IPS DF 4.7 (cell line): ENCODE measurements around the gene DOK1.
"Not testable (repeated sequence)": the region's sequence is repeated elsewhere in the genome, so short reads cannot be mapped to it uniquely, and the experiment has no call there.

Source experiments
- DNase-seq: peaks from one replicate; pipeline ENCODE4 v3.0.0-alpha.2; 2013; ENCODE audit warnings: low spot score; ENCODE audit errors: extremely low read depth

DOK1 gene

DNA sequence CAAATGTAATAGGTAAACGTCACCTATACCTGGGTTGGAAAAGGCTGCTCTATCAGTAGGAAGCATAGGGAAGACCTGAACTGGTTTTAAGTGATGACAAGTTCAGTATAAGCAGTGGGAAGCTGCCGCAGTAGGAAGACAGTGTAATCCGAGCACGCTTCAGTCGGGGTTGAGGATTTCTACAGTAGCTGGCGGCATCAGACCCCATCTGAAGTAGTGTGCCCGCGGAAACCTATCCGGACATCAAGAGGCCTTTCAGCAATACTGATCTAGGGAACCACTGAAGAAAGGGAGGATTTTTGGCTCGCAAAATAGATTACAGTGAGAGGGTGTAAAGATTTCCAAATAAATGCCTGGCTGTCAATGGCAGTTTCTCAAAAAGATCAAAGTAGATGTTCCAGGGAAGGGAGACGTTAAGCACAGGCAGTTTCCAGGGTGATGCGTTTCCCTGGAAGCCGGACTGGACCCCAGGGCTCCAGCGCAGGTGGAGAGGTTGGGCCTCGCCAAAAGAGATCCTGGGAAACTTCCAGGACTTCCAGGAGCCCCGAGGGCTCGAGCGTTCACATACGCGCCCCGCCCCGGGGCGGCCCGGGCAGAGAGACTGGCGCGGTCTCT, 6.1 kb upstream of the DOK1 start:
- DNase-seq, result no peak

DNA sequence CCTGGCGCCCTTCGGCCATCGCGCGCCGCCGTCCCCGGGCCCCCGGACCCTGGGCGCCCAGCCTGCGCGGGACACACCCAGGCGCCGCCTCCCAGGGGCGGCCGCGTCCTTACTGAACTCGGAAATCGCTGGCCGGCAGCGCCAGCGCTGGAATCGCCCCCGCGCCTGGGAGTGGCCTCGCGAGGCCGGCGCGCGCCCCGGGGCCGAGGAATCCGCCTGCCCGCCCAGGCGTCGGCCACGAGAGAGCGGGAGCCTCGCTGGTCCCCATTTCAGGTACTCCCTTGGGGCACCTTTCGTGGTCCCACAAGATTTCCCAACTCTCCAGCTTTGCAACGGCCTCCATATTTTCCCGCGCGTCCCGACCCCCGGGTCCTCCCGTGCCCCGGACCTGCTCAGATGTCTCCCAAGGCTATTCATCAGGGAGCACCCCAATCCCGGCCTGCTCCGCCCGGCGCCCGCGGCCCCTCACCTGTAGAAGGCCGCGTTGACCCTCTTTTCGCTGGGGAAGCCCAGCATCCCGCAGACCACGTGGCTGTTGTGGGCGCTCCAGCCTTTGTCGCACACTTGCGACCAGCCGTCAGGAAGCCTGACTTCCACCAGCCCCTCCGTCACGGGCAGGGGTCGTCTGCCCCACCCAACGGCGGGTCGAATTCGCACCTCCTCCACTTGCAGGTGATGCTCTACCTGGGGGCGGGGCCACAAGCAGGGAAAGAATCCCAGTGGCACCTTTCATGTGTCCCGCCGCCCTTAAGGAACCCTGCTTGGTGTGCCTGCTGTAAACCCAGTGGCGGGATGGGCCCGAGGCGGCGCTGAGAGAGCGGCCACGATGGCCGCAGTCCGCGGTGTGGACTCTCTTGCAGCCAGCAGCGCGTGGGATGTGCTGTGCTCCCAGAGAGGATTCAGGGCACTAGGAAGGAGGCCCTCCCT, 5.4 kb upstream of the DOK1 start:
- no peak for DNase-seq

DNA sequence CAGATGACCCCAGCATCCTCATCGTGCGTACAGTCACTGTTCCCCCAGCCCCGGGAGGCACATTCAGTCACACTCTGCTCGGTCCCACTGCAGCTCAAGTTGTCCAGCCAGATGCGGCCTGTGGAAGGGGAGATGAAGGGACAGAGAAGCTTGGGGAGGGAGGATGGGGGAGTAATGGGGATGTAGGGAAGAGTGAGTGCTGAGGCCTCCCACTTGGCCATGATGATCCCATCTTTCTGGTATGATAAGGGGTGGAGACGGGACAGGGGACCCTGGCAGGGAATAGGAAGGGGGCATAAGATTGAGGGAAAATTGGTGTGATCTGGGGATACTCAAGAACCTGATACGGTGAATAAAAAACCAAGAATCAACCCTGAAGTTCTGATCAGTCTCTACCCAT, 4.3 kb upstream of the DOK1 start:
- DNase-seq, result no peak

DNA sequence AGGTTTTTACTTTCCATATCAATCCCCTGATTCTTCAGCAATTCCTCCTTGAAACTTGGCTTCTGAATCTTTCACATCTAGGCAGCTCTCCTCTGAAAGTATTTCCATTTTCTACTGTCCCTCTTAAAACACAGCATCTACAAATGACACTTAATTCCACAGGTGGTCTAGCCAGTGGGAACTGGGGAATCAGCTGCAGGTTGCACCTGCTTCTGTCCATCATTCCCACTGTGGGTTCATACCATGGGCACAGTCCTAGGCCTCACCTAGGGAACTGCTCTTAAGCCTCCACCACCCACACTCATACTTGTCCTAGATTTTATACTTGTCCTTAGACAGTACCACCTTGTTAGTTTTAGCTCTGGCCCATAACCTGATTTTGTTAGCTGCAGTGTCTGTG, 3.0 kb upstream of the DOK1 start:
- DNase-seq, result no peak

DNA sequence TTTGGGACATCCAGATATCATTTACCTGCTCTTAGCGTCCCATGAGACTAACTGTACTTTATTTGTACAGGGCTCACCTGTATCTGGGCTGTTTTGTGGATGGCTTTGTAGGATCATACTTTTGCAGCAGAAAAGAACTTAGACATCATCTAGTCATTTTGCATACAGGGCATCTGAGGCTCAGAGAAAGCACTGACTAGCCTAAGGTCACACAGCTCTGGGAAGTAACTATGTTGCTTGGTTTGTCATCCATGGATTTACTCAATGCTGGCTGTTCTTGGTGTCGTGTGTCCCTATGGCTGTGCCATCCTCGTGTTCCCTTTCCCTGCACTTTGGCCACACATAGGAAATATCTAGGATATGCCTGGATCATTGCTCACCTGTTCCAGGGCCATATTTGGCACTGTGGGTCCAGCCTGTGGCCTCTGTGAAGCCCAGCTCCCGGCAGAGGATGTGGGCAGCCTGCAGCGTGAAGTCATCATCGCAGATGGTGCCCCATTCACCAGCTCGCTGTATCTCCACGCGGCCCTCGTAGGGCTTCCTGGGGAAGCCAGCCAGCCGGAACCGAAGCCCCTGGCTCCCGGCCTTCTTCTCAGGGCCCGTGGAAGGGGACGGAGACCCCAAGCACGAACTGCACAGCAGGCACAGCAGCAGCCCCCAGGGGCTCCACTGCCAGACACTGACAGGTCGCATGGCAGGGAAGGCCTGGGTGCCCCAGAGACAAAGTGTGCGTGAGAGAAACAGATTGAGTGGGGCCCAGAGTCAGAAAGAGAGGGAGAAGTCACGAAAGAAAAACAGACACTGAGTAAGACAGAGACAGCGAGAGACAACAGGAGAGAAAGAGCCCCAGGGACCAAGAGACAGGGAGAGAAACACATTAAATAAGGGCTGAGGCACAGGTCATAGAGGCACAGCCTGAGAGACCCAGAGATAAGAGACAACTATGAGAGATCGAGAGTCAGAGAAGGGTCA, 2.3 kb upstream of the DOK1 start:
- DNase-seq, result no peak

DNA sequence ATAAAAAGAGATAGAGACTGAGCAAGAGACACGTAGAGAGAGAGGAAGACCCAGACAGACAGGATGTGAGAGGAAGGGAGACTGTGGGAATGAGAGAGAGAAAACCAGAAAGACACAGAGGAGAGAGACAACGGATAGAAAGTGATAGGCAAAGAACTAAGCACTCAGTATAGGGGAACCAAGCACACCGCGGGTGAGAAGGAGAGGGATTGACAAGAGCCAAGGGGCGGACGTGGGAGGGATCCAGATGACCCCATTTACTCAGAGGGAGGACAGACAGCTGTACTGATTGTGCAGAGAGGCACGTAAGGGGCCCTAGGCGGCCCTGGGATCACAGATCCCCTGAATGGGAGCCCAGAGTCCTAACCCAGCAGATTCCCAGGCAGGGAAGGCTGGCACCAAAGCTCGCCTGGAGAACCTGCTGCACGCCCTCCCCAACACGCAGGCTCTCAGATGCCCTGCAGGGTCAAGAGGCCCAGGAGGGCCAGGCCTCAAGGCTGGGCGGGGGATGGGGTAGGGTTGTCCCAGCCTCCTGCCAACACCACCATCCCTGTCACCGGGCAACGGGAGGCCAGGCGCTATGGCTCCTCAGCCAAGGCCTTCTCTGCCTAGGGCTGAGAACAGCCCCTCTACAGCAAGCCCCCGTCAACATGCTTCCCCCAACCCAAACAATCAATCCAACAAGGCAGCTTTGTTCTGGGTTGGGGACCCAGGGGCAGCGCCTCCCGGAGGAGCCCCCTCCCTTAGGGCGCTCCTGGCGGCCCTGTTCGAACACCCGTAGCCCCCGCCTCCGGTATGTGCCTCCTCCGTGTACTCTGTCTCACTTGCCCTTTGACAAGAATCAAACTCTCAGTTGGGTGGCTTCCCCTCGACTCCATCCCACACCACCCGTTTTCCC, 1.4 kb upstream of the DOK1 start:
- no peak for DNase-seq

DNA sequence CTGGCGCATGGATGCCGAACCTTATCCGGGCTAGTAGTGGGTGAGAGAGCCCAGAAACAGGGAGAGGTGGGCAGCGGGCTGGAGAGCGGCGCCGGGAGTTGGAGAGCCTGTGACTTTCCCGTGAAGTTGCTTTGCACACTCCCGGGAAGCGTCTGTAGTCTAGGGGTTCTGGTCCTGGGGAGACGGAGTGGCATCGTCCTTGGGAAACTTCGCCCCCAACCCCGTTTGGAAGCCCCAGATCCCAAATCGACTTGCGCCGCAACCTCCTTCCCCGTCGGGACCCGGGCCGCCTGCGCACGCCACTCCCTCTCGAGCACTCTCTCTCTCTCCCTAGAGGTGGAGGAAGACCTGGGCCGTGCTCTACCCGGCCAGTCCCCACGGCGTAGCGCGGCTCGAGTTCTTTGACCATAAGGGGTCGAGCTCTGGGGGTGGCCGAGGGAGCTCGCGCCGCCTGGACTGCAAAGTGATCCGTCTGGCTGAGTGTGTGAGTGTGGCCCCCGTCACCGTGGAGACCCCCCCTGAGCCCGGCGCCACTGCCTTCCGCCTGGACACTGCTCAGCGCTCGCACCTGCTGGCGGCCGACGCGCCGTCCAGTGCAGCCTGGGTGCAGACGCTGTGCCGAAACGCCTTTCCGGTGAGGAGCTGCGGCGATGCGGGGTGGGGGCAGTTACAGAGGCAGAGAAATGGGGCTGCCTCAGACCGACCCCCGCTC, 456 bp downstream of the DOK1 start:
- no peak for DNase-seq

DNA sequence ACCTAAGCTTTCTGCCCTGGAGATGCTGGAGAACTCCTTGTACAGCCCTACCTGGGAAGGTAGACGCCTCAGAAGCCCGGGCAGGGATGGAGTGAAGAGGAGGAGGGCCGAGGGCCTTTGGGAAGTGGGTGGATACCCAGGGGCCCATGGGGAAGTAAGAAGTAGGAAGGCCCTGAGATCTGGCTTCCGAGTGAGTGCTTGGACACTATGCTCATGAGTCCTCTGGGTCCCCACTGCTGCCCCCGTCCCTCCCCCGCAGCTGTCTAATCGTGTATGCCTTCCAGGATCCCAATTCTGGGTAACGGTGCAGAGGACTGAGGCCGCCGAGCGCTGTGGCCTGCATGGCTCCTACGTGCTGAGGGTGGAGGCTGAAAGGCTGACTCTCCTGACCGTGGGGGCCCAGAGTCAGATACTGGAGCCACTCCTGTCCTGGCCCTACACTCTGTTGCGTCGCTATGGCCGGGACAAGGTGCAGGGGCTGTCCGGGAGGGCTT, 1.1 kb downstream of the DOK1 start:
- no peak for DNase-seq

DNA sequence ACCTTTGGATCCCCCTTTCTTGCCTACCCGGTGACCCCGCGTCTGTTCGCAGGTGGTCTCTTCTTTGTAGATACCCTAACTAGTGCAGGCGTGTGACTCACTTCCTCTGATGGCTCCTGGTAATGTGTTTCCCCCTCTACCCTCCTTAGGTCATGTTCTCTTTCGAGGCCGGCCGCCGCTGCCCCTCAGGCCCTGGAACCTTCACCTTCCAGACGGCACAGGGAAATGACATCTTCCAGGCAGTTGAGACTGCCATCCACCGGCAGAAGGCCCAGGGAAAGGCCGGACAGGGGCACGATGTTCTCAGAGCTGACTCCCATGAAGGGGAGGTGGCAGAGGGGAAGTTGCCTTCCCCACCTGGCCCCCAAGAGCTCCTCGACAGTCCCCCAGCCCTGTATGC, 1.6 kb downstream of the DOK1 start:
- DNase-seq, result no peak

DNA sequence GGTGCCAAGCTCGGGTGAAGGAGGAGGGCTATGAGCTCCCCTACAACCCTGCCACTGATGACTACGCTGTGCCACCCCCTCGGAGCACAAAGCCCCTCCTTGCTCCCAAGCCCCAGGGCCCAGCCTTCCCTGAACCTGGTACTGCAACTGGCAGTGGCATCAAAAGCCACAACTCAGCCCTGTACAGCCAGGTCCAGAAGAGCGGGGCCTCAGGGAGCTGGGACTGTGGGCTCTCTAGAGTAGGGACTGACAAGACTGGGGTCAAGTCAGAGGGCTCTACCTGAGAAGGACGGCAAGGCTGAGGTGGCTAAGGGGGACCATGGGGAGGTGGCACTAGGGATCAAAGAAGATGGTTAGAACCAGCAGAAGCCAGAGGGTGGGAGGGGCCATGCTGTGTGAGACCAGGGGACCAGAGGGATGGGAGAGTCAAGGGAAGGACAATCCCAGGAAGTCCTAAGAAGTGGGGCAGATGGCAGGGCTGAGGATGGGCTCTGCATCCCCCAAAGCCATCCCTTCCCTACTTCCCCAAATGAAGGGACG, 2.4 kb downstream of the DOK1 start:
- no peak for DNase-seq

DNA sequence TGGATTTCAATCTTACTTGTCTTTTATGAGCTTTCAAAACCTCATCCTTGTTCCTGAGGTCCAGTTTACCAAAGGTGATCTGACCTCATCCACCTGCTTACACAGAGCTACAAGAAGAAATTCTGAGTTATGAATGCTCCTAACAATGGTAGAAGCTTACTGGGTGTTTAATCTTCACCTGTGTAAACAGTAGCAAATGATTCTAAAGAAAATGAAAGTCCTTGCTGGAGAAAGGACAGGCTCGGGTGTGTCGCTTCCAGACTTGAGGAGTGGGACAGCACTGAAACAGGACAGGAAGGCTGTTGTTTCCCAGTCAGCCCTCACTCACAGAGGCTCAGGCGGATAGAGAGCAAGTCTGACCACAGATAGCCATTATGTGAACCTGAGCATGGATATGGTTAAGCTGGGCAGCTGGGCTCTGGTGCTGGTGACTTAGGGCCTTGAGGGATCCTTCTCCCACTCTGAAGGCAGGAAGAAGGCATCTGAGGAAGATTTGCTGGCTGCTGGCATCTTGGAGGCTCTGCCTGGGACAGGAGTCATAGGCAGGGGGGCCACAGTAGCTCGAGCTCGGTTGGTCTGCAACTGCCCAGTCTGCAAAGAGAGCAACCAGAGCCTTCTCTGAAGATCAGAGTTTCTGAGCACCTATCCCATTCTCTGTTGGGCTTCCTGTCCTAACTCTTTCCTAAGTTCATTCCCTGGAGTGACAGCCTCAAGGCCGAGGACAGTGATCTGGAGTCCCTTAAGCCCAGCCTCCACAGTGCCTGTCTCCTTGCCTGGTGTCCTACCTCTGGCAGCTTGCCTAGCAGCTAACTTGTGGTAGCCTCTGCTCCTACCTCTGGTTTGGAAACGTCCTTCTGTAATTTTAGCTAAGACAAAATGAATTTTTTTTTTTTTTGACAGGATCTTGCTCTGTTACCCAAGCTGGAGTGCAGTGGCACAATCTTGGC, 4.0 kb downstream of the DOK1 start:
- no peak for DNase-seq

DNA sequence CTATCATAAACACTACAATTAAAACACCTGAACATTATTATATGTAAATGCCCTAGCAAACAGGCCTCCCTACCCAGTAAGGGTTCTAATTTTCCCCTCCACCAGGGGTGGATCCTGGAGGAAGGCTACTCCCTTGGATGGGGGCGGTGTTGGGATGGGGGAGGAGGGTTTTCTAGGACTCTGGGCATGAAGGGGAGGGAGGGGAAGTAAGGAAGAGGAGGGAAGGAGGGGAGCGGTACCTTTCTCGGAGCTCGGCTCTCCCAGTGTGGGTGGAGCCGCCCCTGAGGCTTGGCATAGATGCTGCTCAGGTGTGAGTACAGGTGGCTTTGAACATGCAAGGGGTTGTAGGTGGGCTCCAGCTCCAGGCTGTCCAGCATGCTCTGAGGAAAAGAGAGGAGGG, 5.4 kb downstream of the DOK1 start:
- no peak for DNase-seq

DNA sequence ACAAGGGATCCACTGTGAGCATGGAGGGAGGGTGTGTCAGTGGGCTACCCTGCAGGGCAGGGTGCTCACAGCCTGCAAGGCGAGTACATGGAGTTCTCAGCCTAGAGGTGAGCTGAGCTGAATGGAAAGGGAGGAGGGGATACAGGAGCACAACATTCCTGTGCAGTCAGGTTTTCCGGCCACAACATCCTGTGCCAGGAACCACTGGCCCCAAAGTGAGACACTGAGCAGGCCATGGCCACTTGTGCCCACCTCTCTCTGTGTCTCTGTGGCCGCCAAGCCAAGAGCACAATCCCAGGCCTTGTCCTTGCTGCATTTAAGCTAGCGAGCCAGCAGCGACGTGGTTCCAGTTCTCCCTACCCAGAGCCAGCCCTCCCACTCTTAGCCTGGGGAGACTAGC, 6.1 kb downstream of the DOK1 start:
- DNase-seq, result no peak

DNA sequence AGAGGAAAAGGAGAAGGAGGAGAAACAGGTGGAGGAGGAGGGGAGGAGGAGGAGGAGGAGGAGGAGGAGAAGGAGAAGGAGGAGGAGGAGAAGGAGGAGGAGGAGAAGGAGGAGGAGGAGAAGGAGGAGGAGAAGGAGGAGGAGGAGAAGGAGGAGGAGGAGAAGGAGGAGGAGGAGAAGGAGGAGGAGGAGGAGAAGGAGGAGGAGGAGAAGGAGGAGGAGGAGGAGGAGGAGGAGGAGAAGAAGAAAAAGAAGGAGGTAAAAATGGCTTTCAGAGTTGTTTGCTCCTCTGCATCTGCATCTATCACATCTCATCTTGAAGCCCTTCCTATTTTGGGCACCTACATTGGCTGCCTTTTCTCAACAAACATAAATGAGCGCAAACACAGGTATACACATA, 6.5 kb downstream of the DOK1 start:
- not testable (repeated sequence) for DNase-seq

DNA sequence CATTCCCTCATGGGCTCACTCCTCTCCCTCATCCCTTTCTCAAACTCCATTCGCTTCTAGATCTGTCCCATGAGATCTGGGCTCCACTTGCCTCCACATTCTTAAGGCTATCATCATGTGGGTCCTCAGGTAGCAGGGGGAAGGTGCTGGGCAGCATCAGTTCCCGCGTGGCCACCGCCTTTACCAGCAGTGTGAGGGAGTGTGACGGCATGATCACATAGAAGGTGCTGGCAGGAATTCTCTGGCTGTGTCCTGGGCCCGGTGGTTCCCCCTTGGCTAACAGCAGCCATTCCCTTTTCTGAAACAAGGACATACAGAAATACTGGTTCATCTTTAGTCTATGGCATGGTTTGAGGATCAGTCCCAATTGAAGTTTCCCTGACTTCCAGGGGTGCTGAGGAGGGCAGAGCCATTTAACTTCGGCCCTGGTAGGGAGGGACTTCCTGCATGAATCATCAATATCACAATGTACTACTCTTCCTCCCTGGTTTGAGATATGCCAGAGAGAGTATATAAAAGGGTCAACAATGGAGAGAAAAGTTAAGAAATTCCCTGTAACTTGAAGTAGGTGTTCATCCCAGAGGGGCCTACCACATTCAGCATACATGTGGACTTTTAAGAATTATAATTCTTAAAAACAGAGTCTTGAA, 7.7 kb downstream of the DOK1 start:
- DNase-seq, result no peak

DNA sequence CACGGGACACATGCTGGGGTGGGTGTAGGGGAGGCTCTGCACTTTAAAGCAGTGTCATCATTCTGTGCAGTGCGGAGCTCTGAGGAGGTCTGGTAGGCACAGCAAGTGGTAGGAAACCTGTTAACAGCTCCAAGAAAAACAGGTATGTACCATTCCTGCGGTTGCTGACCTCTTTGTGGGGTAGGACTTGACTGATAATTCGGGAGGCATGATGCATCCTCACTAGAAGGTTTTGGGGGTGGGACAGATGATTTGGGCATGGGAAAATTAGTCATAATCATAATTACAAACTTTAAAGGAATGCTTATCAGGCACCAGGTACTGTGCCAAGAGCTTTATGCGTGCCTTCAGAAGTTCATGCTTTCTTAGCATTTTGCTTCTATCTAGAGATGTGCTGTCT, 9.7 kb downstream of the DOK1 start:
- no peak for DNase-seq

DNA sequence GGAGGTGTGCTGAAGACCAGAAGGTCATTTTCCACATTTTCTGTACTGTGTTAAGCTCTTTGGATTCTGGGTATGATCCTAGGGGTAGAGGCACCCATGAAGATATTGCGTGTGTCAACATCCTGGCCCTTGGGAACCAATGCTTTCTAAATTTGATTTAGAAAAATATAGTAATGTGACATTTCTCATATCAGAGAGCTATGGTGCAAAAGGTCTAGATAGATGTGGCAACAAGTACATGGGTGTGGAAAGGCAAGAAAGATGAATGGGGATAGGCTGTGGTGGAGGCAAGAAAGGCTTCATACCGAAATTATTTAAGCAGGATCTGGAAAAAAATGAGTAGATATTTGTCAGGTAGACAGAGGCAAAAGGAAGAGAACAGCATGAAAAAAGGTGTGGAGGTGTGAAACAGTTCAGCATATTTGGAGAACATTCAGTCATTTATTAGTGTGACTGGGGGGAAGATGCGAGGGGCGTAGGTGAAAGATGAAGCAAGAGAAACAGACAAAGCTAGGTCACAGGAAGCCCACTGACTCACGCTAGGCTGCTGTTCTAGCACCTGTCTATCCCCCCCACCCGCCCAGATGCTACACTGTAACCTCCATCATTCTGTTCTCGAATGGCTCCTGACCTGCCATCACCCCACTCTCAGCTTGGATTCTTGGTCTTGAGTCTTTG, 11.7 kb downstream of the DOK1 start:
- no peak for DNase-seq

DNA sequence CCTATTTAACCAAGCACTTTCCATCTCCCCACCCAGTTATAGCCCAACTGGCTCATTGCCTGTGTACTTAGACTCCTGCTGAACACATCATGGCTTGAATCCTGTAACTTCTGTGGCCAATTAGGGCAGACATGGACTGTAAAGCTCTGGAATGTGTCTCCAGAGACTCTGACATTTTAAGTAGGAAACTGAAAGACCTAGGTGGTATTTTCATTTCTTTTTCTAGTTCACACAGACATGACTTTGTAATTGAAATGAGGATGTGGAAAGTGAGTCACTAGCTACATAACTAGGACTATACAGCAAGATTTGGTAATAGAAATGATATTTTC, 12.2 kb downstream of the DOK1 start:
- no peak for DNase-seq
